NCI-H526 (cell line): Measurements from ENCODE around the gene ACSM5.
"Not testable (repeated sequence)": the region's sequence is repeated elsewhere in the genome, so short reads cannot be mapped to it uniquely, and the experiment has no call there.

ENCODE experiments used
- DNase-seq, 2 experiments: peaks; one replicate each; lab custom pipeline; 2025; lab: John Stamatoyannopoulos, UW

The ACSM5 gene

DNA sequence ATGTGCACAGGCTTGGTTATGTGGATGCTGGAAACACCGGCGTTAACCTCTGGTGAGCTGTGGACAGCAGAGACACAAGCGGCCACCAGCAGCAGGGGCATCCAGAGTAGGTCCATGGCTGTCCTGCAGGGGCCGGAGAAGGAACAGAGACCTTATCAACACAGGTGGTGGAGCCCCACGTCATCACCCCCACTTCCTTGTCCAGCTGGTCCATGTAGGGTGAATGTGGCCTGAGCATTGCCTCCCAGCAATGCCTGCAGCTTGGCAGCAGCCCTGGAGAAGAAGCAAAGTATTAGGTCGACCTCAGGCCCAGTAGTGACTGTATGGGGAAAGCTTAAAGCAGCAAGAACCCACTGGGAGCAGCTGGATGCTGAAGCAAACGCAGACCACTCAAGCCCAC is 10.1 kb upstream of the ACSM5 start:
- DNase-seq = no peak

GRCh38 chr16:20401066-20401465 is 8.3 kb upstream of the ACSM5 start:
- DNase-seq = no peak

GRCh38 chr16:20401475-20402016 is 7.8 kb upstream of the ACSM5 start:
- DNase-seq = no peak

DNA sequence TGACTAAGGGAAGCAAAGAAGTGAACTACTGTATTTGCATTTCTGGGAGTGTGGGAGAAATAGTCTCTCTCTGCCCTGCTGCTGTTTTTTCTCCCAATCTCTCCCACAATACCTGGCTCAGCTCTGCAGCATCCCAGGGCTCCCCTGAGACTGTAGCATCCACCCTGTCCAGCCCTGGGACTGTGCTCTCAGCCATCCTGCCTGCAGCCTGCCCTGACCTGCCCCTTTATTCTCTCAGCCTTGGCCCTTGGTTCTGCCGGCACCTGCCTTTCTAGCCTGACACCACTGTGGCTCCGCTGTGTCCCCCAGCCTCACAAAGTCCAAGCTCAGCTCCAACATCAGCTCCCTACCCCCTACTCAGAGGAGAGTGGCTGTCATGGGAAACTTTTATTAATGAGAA is 6.7 kb upstream of the ACSM5 start:
- DNase-seq = no peak

DNA sequence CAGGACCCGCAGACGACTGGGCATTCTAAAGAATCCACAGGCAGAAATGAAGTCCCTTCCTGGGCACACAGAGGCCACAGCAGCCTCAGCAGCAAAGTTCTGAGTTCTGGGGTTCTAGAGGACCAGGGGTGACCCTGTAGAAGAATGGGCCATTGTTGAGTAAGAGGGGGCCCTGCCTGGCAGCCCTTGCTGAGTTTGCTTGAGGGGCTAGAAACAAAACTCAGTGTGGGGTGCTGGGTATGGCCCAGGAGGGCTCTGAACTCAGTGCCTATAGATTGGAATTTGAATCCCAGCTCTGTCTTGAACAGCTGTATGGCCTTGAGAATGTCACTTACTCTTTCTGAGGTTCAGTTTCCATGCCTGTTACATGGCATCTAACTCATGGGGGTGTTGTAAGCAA is 4.7 kb upstream of the ACSM5 start, which contains the start of gene PDILT:
Gene PDILT (minus strand): TSS at position 101 of the 400 bp plus-strand sequence. CDS start 5,437 bp downstream, outside the sequence.
- no peak for DNase-seq

DNA sequence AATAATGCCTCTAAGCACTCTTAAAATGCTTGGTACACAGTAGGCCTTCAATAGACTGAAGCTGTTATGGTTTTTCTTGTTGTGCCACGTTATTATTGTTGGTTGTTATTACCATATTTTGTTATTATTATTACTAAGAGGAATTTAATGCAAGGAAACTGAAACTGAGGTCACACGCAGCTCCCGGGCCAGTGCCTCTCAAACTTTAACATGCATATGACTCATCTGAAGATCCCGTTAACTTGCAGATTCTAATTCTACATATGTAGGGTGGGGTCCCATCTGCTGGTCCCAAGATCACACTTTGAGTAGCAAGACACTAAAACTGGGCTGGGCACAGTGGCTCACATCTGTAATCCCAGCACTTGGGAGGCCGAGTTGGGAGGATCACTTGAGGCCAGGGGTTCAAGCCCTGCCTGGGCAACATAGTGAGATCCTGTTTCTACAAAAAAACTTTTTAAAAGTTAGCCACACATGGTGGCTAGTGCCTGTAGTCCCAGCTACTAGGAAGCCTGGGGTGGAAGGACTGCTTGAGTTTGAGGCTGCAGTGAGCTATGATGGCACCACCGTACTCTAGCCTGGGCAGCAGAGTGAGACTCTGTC is 888 bp downstream of the ACSM5 start:
- DNase-seq = no peak

- DNase-seq = no peak
Measured at GRCh38 chr16:20411055-20411454, 1.7 kb downstream of the ACSM5 start.

- DNase-seq = no peak
Measured at GRCh38 chr16:20415541-20415940, 6.2 kb downstream of the ACSM5 start.

DNA sequence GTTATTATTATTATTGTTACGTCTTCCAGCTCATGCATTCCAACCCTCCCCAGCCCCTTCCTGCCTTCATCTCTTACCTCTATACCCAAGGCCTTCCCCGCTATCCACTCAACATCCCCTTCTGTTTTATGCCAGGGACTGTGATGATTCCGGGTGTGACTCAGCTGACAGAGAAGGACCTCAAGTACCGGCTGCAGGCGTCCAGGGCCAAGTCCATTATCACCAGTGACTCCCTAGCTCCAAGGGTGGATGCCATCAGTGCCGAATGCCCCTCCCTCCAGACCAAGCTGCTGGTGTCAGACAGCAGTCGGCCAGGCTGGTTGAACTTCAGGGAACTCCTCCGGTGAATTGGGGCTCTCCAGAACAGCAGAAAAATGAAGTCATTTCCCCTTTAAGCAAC is 9.8 kb downstream of the ACSM5 start:
- not testable (repeated sequence) for DNase-seq

DNA sequence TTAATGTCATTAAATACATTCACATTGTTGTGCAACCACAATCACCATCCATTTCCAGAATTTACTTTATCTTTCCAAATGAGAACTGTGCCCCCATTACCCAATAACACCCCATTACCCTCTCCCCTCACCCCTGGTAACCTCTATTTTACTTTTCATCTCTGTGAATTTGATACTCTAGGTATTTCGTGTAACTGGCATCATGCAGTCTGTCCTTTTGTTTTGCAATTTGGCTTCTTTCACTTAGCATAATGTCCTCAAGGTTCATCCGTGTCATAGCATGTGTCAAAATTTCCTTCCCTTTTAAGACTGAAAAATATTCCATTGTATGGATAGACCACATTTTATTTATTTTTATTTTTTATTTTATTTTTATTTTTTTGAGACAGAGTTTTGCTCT is 12.4 kb downstream of the ACSM5 start:
- DNase-seq = not testable (repeated sequence)

- DNase-seq = not testable (repeated sequence)
Measured at GRCh38 chr16:20423772-20424128, 14.4 kb downstream of the ACSM5 start.

DNA sequence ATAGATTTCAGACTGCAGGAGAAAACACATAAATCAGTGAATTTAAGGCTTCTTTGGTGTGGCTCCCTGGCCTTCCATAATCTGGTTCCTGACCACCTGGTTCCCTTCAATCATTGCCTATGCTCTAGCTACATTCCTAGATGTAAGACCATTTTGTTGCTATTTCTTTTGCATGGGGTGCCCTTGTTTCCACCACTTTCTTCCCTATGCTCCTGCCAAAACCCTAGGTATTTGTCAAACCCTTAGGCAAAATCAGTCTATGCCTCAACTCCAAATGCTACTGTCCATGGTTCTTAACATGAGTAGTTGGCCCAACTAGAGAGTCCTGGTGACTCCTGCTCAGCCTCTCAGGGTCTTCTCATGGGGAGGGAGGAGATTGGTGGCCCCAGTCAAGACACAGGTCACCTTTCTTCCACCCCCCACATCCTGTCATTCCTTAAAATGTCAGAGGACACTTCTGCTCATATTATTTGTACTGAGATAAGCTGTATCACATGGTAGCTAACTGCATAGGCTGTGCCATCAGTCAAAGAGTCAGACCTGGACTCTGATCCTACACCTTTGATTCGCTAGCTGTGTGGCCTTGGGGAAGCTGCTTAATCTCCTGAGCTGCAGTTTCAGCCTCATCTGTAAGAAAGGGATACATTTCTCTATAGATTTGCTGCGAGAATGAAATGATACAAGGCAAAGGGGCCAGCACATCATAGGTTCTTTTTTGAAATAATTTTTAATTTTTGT is 15.0 kb downstream of the ACSM5 start:
- no peak for DNase-seq

GRCh38 chr16:20427401-20427797 is 18.1 kb downstream of the ACSM5 start:
- DNase-seq = not testable (repeated sequence)

GRCh38 chr16:20429499-20429898 is 20.2 kb downstream of the ACSM5 start:
- DNase-seq = not testable (repeated sequence)

GRCh38 chr16:20430480-20430879 is 21.1 kb downstream of the ACSM5 start:
- not testable (repeated sequence) for DNase-seq

DNA sequence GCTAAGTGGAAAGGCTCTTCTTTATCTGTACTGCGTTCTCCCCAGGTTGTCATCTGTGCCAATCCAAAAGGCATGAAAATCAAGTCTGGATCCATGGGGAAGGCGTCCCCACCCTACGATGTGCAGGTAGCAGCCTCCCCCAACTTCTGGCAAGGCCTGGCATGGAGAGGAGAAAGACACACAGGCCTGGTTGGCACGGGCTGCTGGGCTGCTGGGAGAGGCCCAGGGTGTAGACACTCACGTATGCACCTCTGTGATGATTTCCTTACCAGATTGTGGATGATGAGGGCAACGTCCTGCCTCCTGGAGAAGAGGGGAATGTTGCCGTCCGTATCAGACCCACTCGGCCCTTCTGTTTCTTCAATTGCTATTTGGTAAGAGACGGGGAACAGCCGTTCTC is 21.6 kb downstream of the ACSM5 start:
- DNase-seq = no peak

- not testable (repeated sequence) for DNase-seq
Measured at GRCh38 chr16:20438950-20439349, 29.6 kb downstream of the ACSM5 start.

GRCh38 chr16:20439820-20440231 is 30.5 kb downstream of the ACSM5 start:
- not testable (repeated sequence) for DNase-seq

DNA sequence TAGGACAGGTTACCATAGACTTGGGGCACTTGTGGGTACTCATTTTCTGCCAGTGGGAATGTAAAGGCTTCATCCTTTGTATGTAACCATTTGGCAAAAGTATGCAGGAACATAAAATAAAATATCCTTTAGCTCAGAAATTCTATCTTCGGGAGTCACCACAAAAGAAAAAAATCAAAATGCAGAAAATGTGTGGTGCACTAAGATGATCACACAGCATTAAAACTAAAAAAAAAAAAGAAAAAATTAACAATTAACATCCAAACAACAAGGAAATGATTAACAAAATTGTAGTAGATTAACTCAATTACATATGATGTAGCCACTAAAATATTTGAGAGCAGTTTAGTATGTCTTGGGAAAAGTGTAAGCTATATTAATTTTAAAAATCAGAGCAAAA is 31.4 kb downstream of the ACSM5 start:
- DNase-seq = not testable (repeated sequence)

DNA sequence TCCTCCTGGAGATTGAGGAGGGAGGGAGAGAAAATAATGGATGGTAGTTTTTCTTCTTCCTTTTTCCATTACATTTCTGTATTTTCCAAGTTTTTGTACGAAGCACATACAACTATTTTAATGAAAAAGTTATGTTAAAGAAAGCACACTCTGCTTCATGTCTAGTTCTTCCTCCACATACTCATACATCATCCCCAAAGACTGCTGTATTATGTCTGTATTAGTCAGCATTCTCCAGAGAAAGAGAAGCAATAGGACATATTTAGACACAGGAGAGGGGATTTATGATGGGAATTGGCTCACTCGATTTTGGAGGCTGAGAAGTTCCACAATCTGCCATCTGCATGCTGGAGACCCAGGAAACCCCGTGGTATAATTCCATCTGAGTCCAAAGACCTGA is 31.9 kb downstream of the ACSM5 start:
- no peak for DNase-seq

DNA sequence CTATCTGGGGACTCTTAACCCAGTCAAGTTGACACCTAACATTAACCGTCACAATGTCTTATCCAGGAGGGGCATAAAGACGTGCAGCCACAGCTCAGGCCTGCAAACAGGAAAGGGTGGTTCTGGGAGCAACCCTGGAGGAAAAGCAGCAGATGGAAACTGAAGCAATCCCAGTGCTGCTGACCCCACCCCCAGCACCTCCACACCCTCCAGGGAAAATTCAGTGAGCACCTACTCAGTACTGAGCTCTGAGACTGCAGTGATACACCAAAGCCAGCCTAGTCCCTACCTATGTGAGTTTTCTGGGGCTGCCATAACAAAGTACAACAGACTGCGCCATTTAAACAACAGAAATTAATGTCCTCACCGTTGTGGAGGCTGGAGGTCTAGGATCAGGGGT is 32.5 kb downstream of the ACSM5 start:
- DNase-seq = not testable (repeated sequence)

GRCh38 chr16:20446652-20447393 is 37.5 kb downstream of the ACSM5 start:
- not testable (repeated sequence) for DNase-seq

GRCh38 chr16:20451364-20451763 is 42.0 kb downstream of the ACSM5 start, which contains the start of gene ACSM2A:
Gene ACSM2A, plus strand, starts transcription at chr16:20451521. Its CDS starts 8,594 bp downstream, at chr16:20460115.
- DNase-seq = not testable (repeated sequence)
